Esophagus mucosa (tissue), 1 donor: ENCODE measurements around the gene SLC22A13. TPM values are rescaled to one million over a fixed set of nuclear protein-coding genes. Genes with fewer than 3 reads are reported as not detected.
"Not testable (repeated sequence)": the region's sequence is repeated elsewhere in the genome, so short reads cannot be mapped to it uniquely, and the experiment has no call there.

Experiments
- ATAC-seq: fragments of 200-7000 bp; cut with Tn5 transposase; one replicate; pipeline ENCODE4 v1.9.1; 2020
- total RNA-seq: library from RNA; stranded (reverse); gene quantifications from one replicate; pipeline ENCODE4 v1.2.4, GENCODE V29; 2023
- donor health status: DM: yes; HTN: yes; CAD: no.

The SLC22A13 gene, protein sequence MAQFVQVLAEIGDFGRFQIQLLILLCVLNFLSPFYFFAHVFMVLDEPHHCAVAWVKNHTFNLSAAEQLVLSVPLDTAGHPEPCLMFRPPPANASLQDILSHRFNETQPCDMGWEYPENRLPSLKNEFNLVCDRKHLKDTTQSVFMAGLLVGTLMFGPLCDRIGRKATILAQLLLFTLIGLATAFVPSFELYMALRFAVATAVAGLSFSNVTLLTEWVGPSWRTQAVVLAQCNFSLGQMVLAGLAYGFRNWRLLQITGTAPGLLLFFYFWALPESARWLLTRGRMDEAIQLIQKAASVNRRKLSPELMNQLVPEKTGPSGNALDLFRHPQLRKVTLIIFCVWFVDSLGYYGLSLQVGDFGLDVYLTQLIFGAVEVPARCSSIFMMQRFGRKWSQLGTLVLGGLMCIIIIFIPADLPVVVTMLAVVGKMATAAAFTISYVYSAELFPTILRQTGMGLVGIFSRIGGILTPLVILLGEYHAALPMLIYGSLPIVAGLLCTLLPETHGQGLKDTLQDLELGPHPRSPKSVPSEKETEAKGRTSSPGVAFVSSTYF
- 0.64 TPM for total RNA-seq

DNA sequence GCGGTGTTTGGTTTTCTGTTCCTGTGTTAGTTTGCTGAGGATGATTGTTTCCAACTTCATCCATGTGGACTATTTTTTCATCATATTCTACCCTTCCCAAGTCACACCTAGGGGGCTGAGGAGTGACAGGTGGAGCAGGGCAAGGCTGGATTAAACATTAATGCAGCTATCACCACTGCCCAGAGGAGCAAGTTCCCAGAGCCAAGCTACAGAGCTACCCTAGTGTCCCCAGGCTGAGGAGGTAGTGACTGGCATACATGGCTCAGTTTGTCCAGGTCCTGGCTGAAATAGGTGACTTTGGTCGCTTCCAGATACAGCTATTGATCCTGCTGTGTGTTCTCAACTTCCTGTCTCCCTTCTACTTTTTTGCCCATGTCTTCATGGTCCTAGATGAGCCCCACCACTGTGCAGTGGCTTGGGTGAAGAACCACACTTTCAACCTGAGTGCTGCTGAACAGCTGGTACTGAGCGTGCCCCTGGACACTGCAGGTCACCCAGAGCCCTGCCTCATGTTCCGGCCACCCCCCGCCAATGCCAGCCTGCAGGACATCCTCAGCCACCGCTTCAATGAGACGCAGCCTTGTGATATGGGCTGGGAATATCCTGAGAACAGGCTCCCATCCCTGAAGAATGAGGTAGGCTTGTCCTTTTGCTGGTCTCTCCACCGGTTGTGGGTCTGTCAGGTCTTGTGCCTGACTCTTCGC, at the start of gene SLC22A13:
Gene SLC22A13 (plus strand): TSS at position 209 of the 704 bp plus-strand sequence. CDS start 49 bp downstream, at position 258.
- ATAC-seq, result no peak

DNA sequence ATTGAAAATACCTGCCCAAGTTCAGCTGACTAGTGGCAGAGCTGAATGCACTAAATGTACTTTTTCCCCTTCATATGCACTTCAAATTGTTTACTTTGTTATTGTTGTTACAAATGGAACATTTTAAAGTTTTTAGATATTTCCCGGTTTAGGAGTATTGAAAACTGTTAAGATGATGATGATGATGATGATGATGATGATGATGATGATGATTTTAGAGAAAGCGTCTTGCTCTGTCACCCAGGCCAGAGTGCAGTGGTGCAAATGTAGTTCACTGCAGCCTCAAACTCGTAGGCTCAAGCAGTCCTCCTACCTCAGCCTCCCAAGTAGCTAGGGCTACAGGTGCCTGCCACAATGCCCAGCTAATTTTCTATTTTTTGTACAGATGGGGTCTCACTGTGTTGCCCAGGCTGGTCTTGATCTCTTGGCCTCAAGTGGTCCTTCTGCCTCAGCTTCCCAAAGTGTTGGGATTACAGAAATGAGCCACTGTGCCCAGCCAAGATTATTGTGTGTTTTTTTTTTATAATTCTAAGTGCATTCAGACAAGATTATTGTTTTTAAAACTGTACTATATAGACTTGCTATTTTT, 45.9 kb upstream of the SLC22A13 start:
- ATAC-seq, result no peak

DNA sequence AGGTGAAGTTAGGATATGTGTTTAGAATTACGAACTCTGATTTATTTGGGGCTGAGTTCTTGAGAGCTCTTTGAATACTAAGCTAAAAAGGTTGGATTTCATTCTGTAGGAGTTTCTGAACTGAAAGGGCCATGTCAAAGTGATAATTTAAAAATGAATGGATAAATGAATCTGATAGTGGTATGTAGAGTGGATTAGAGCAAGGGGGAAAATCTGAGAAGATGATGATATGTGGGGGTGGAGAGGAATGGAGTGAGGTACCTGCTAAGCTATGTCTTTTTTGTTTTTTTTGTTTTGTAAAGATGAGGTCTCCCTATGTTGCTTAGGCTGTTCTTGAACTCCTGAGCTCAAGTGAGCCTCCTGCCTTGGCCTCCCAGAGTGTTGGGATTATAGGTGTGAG, 44.6 kb upstream of the SLC22A13 start:
- ATAC-seq, result no peak

- no peak for ATAC-seq
Observed at GRCh38 chr3:38222032-38222634, 43.5 kb upstream of the SLC22A13 start.

DNA sequence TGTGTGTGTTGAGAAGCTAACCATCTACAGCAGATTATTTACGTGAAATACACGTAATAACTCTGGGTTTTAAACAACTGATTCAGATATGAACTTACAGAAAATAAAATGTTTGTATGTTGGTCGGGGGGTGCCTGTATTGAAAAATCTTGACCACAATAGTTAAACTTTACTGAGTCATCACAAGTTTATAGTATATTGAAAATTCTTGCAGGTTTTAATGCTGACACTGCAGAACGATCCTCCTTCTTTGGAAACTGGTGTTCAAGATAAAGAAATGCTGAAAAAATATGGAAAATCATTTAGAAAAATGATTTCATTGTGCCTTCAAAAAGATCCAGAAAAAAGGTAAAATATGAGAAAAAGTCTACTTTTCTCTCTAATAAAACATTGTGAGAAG, 41.3 kb upstream of the SLC22A13 start:
- no peak for ATAC-seq

DNA sequence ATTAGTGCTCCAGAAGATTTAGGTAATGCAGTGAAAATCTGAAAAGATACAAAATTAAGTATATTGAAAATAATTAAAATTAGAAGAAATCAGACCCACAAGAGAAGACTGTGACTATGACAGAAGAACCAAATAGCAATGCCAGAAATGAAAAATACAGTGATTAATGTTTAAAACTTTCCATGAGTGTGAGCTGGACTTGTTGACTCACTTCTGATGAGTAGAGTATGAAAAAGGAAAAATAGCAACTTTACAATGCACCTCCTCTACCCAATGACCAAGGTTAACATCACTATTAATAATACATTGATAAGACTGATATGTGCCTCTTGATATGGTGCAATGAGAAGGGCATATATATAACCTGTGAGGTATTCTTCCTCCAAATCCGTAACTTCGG, 39.3 kb upstream of the SLC22A13 start:
- ATAC-seq, result peak; percentile 11

DNA sequence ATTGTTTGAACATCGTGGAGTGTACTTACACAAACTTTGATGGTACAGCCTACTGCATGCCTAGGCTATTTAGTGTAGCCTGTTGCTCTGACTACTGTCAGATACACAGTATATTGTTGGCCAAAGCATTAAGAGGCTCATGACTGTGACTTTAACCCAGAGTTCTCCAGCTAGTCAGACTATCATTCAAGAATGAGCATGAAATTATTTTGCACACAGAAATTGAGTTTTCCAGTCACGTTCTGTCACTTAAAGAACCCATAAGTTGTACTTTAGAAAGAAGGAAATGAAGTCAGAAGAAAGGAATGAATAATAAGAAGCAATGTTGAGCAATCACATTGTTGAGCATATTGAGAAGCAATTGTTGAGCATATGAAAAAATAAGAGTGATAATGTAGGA, 37.6 kb upstream of the SLC22A13 start:
- ATAC-seq, result peak; percentile 47

DNA sequence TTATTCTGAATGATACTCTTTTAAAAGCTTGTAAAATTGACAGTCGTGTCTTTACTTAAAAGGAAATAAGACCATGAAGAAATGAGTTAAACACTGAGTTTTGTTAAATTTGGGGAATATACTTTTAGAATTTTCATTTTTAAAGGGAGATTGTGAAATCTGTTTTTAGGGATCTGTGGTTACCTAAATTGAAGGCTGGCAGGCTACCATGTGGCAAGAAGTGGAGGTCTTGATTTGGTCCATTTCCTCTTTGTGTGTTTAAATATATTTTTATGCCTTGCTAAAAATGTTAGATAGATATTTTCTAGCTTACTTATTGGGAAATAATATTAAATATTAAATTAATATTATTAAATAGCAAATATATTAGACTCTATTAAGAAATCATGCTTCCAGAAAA, 36.6 kb upstream of the SLC22A13 start:
- no peak for ATAC-seq

DNA sequence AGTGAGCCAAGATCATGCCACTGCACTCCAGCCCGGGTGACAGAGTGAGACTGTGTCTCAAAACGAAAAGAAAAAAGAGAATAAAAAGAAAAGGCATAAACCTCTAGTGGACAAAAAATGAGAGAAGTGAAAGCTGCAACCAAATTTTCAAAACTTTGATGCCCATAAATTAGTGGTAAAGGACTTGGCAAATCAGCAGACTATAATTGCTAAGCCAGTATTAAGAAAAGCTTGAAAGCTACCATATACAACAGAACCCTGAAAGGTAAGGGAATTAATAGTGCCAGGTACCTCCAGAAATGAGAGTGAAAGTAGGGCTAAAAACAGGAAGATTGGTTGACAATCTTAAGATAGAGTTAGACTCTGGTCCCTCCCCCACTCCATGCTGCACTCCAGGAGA, 32.9 kb upstream of the SLC22A13 start:
- no peak for ATAC-seq

DNA sequence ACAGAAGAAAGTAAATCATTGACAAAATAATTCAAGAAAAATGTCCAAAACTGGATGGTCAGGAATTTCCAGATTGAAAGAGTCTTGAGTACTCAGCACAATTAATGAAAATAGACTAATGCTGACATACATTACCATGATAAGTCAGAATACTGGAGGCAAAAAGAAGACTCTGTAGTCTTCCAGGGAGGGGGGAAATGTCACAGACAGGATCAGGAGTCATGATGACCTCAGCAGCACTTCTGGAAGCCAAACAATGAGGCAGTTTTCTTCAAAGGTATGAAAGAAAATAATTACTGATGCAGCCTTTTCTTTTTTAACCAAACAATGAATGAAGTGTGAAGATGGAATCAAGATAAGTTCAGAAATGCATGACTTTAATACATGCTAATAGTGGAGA, 30.1 kb upstream of the SLC22A13 start:
- peak; percentile 48 for ATAC-seq

GRCh38 chr3:38238416-38239008, 27.1 kb upstream of the SLC22A13 start:
- no peak for ATAC-seq

DNA sequence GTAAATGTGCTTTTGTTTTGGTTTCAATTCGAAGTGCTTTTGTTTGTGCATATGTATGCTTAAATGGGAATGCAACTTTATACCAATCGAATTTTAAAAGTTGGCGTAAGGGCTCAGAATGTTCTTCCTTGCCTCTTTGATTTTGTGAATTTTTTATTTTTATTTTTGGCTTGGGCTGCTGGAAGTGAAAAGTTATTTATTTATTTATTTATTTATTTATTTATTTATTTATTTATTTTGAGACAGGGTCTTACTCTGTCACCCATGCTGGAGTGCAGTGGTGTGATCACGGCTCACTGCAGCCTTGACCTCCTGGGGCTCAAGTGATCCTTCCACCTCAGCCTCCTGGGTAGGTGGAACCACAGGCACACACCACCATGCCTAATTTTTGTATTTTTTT, 22.8 kb upstream of the SLC22A13 start:
- not testable (repeated sequence) for ATAC-seq

DNA sequence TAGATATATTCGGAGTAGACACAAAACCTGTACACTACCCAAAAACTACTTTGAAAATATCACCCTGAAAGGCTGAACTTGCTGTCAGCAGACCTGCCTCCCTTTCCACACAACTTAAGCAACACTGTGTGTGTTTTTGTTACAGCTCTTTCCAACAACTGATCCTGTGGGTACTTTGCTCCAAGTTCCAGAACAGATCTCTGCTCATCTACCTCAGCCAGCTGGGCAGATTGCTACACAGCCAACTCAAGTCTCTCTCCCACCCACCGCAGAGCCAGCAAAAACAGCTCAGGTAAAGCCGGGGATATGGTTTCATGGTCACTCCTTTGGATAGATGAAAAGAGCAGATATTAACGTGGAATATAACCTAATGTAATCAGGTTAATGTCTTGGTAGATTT, 19.7 kb upstream of the SLC22A13 start:
- no peak for ATAC-seq

DNA sequence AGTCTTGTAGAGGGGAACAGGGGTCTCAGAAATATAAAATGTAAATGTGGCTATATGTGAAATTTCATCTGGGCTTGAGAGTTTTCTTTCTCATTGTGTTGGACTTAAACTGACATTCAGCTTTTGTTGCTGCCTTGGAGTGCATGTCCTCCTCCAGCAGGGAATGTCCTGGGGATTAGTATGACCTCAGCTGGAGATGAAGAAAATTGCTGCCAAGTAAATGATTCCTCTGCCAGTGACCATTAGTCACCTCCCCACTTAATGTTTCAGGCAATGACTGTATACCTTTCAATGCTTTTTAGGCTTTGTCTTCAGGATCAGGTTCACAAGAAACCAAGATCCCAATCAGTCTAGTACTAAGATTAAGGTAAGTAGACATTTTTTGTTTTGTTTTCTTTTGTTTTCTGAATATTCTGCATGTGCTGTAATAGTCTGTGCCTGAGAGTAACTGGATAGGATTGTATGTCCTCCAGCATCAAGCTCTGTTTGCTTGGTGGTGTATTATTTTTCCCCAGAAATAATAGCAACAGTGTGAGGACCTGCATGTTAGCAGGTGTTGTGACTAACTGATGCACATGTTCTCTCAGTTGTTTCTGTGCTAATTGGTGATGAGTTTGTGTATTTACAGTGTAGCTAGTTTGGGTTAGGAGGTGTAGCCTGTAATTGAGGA, 18.1 kb upstream of the SLC22A13 start:
- ATAC-seq, result peak; percentile 93

GRCh38 chr3:38250198-38250597, 15.4 kb upstream of the SLC22A13 start:
- no peak for ATAC-seq

DNA sequence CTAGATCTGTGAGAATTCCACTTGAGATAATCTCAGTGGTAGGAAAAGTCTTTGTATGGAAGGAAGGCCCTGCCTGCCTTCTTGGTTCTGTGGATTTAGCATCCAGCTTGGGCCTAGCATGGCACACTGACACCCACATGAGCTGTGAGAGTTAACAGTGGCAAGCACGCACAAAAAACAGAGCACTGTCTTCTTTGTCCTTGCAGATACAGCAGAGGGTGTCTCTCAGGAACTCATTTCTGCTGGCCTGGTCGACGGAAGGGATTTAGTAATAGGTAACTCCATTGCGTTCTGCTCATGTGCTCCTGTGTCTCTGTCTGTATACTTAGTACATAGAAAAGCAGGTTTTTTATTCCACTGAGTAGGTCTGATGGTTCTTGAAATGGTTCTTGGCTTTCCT, 14.4 kb upstream of the SLC22A13 start:
- no peak for ATAC-seq

- ATAC-seq, result no peak
Observed at GRCh38 chr3:38253704-38254103, 11.9 kb upstream of the SLC22A13 start.

DNA sequence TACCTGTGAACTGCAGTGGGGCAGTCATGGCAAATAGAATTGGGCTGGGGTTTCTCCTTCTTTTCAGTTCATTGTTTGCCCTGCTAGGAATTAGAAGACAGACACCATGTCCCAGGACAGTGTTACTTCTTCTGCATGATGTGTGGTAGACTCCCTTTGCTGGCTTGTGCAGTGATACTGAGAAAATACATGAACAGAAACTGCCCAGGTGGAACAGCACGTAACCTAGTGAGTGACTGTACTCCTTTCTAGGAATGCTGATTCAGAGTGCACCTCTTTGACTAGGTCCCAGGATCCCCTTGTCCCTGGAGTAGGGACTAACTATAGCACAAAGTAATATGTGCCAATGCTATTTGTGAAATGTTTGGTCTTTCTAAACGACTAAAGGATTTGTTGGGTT, 10.7 kb upstream of the SLC22A13 start:
- no peak for ATAC-seq

DNA sequence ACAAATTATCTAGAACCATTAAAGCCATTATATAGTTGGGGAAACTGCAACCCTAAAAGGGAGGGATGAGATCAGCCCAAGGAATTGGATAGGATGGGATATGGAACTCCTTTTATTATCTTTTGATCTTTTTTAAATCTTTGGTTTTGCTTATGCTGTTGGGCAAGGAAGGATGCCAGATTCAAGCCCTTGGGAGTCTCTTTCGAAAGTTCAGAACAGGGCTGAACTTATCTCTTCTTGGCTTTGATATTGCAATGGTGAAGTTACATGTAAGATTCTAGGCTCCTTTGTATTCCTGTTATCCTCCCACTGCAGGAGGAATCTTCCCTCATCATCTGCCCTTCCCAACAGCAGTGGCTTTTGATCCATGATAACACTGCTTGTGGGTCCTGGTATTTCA, 10.0 kb upstream of the SLC22A13 start:
- no peak for ATAC-seq

DNA sequence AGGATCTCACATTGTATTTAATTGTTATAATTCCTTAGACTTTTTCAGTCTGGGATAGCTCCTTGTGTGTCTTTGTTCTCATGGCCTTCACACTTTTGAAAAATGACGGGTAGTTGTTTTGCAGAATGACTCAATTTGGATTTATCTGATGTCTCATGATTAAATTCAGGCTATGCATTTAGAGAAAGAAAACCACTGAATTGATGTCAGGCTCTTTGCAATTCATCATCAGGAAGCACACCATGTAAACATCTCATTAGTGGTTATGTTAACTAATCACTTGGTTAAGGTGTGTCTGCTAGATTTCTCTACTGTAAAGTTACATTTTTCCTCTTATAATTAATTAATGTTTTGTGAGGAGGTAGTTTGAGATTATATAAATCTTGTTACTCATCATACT, 8.0 kb upstream of the SLC22A13 start:
- ATAC-seq, result no peak

GRCh38 chr3:38260474-38260873, 5.1 kb upstream of the SLC22A13 start:
- no peak for ATAC-seq

- ATAC-seq, result peak; percentile 77
Observed at GRCh38 chr3:38264353-38264771, 1.2 kb upstream of the SLC22A13 start.
